CD4-positive, alpha-beta T cell (primary cell): ENCODE results near the gene HAUS6. TPM values are rescaled to one million over a fixed set of nuclear protein-coding genes. Genes with fewer than 3 reads are reported as not detected.
"Not testable (repeated sequence)": the region's sequence is repeated elsewhere in the genome, so short reads cannot be mapped to it uniquely, and the experiment has no call there.

ENCODE experiments used
- ATAC-seq: fragments of 200-7000 bp; cut with Tn5 transposase; one replicate; pipeline ENCODE4 v1.10.0; 2022; ENCODE audit warnings: mild to moderate bottlenecking; ENCODE audit not compliant: poor library complexity
- CTCF ChIA-PET: fragments of 350-600 bp; sonication (Branson Sonifier 250); formaldehyde crosslinking; loops from one replicate; lab custom pipeline; 2021; ENCODE audit warnings: antibody characterized with exemption, inconsistent platforms; lab: Charles Lee
- POLR2A ChIA-PET: fragments of 350-600 bp; sonication (Branson Sonifier 250); formaldehyde crosslinking; loops from one replicate; lab custom pipeline; 2021; ENCODE audit warnings: antibody characterized with exemption, inconsistent platforms; lab: Charles Lee
- DNase-seq, 14 experiments: peaks; one replicate each; pipeline ENCODE4 v3.0.0-alpha.2; 2013 to 2020; ENCODE audit warnings: mixed read lengths in 2 of 14
- H3K27ac ChIP-seq, 2 donors: one replicate each; pipeline versions ENCODE4 v1.5.1 to v1.7.0; 2013; ENCODE audit warnings: low read length in 2 of 2, low read depth in 1 of 2, mild to moderate bottlenecking in 1 of 2
- H3K27me3 ChIP-seq, 2 experiments: 1 replicate in 1 of 2; 2 replicates in 1 of 2; pipeline versions ENCODE4 v1.6.1 to v1.7.0; 2013; ENCODE audit warnings: low read length in 2 of 2, control low read depth in 1 of 2, mild to moderate bottlenecking in 1 of 2, moderate library complexity in 1 of 2; ENCODE audit not compliant: insufficient read depth in 2 of 2, control insufficient read depth in 1 of 2
- H3K36me3 ChIP-seq: one replicate; pipeline ENCODE4 v1.6.1; 2013; ENCODE audit warnings: low read length, control low read depth; ENCODE audit not compliant: insufficient read depth
- H3K4me1 ChIP-seq: one replicate; pipeline ENCODE4 v1.6.1; 2013; ENCODE audit warnings: low read length, control low read depth; ENCODE audit not compliant: insufficient read depth
- H3K4me3 ChIP-seq: one replicate; pipeline ENCODE4 v1.5.1; 2013; ENCODE audit warnings: mild to moderate bottlenecking, low read length, moderate library complexity
- H3K9me3 ChIP-seq, 2 experiments: 1 replicate in 1 of 2; 2 replicates in 1 of 2; pipeline versions ENCODE4 v1.6.1 to v1.7.0; 2013; ENCODE audit warnings: low read length in 2 of 2, mild to moderate bottlenecking in 2 of 2, control low read depth in 1 of 2, moderate library complexity in 1 of 2; ENCODE audit not compliant: control insufficient read depth in 1 of 2, insufficient read depth in 1 of 2
- H3K27ac Mint-ChIP-seq: one replicate; pipeline ENCODE4 v1.8.0; 2020; ENCODE audit warnings: mixed read lengths
- H3K27me3 Mint-ChIP-seq: one replicate; pipeline ENCODE4 v1.8.0; 2021; ENCODE audit warnings: mixed read lengths
- H3K36me3 Mint-ChIP-seq: one replicate; pipeline ENCODE4 v1.8.0; 2021; ENCODE audit warnings: low read depth, mixed read lengths
- H3K4me1 Mint-ChIP-seq: one replicate; pipeline ENCODE4 v1.8.0; 2021; ENCODE audit warnings: low read depth, mixed read lengths
- H3K4me3 Mint-ChIP-seq: one replicate; pipeline ENCODE4 v1.8.0; 2020; ENCODE audit warnings: mild to moderate bottlenecking, mixed read lengths
- H3K9me3 Mint-ChIP-seq: one replicate; pipeline ENCODE4 v1.8.0; 2020; ENCODE audit warnings: mixed read lengths
- CTCF ChIP-seq: fragments of 200-600 bp; IDR thresholded peaks from one replicate; pipeline ENCODE4 v1.8.0; 2022; ENCODE audit warnings: antibody characterized with exemption, mild to moderate bottlenecking
- intact Hi-C, 2 experiments: fragments of 100-400 bp; cut with DNase I in 1 of 2; cut with micrococcal nuclease in 1 of 2; formaldehyde crosslinking; loops; one replicate each; pipeline versions ENCODE4 v1.15.1 to v1.9.0; 2023 to 2025; cut with DNase I, micrococcal nuclease
- total RNA-seq, 174 experiments: library from RNA in 2 of 174; stranded (reverse) in 2 of 174; gene quantifications; one replicate each; pipeline ENCODE4 v1.2.3 and lab custom pipeline; 2021 to 2026

Gene HAUS6
- total RNA-seq, 2 experiments from 2014 or later, result 14.9 to 17.2 TPM

- H3K27ac ChIP-seq, result no peak overlapping the region
- no peaks in the 10 kb centered on the region for H3K27me3 ChIP-seq
- no peaks in the 10 kb centered on the region for H3K9me3 Mint-ChIP-seq
- H3K9me3 ChIP-seq, result no peaks in the 10 kb centered on the region
- no peaks in the 10 kb centered on the region for H3K4me1 ChIP-seq
- H3K27me3 Mint-ChIP-seq, result no peaks in the 10 kb centered on the region
- H3K27ac Mint-ChIP-seq, result no peak overlapping the region
- H3K36me3 ChIP-seq, result peaks cover 60% of the 10 kb centered on the region
- POLR2A ChIA-PET, result no interaction called here
- peaks cover 13% of the 10 kb centered on the region for H3K4me1 Mint-ChIP-seq
- H3K4me3 ChIP-seq, result no peak overlapping the region
- ATAC-seq, result no peak
- TF ChIP-seq CTCF, result no peak
- no peak overlapping the region for H3K4me3 Mint-ChIP-seq
- peaks cover 71% of the 10 kb centered on the region for H3K36me3 Mint-ChIP-seq
- intact Hi-C loops, result no loop called here
- CTCF ChIA-PET, result no interaction called here
- DNase-seq, result no peak
Observed at GRCh38 chr9:19114680-19115270, 12.1 kb upstream of the HAUS6 start.

DNA sequence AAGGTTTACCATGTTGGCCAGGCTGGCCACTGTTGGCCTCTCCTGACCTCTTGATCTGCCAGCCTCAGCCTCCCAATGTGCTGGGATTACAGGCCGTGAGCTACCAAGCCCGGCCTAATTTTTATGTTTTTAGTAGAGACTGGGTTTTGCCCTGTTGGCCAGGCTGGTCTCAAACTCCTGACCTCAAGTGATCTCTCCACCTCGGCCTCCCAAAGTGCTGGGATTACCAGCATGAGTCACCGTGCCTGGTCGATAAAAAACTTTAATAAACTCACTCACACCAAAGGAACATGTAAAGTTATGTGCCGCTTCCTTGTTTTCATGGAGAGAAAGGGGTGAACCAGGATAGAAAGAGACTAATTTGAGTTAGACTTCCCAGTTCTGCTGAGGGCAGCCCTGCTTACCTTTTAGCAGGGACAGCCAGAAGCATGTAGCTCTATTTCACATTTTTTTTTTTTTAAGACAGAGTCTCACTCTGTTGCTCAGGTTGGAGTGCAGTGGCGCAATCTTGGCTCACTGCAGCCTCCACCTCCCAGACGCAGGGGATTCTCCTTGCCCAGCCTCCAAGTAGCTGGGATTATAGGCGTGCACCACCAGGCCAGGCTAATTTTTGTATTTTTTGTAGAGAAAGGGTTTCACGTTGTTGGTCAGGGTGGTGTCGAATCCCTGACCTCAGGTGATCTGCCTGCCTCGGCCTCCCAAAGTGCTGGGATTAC, 11.4 kb upstream of the HAUS6 start:
- Mint-ChIP-seq H3K27ac (no peak overlapping the region), H3K4me3 (no peak overlapping the region), H3K27me3 (no peaks in the 10 kb centered on the region), H3K9me3 (no peaks in the 10 kb centered on the region), H3K4me1 (peaks cover 7% of the 10 kb centered on the region), H3K36me3 (peaks cover 65% of the 10 kb centered on the region)
- Histone ChIP-seq H3K4me3 (no peak overlapping the region), H3K4me1 (no peaks in the 10 kb centered on the region), H3K9me3 (no peaks in the 10 kb centered on the region), H3K27me3 (no peaks in the 10 kb centered on the region), H3K27ac (no peak overlapping the region), H3K36me3 (peaks cover 53% of the 10 kb centered on the region)
- POLR2A ChIA-PET, result interaction anchor here (1.2 kb wide), 1 partner anchor 10 kb away, joined by 3 read pairs; no protein-coding TSS in a partner anchor
- DNase-seq (no peak), ATAC-seq (no peak)
- intact Hi-C loops, result no loop called here
- no peak for TF ChIP-seq CTCF
- CTCF ChIA-PET, result interaction anchor here (0.7 kb wide), 1 partner anchor 15 kb away, joined by 3 read pairs; no protein-coding TSS in a partner anchor

GRCh38 chr9:19113064-19113611, 10.4 kb upstream of the HAUS6 start:
- H3K4me1 ChIP-seq, DNase-seq, H3K27me3 Mint-ChIP-seq, H3K9me3 ChIP-seq, H3K27me3 ChIP-seq, H3K4me1 Mint-ChIP-seq, H3K27ac ChIP-seq, H3K4me3 Mint-ChIP-seq, H3K9me3 Mint-ChIP-seq, ATAC-seq, H3K4me3 ChIP-seq, H3K27ac Mint-ChIP-seq, intact Hi-C loops: not testable (repeated sequence)
- ChIA-PET POLR2A (interaction anchor here (1.2 kb wide), 1 partner anchor 11 kb away, joined by 3 read pairs; no protein-coding TSS in a partner anchor), CTCF (interaction anchor here (0.6 to 0.7 kb wide), 3 partner anchors 16 to 64 kb away, joined by 3 read pairs; partner anchors contain the start of gene RRAGA)
- H3K36me3 Mint-ChIP-seq, result peaks cover 55% of the 10 kb centered on the region
- H3K36me3 ChIP-seq, result peaks cover 43% of the 10 kb centered on the region
